Ishikawa (cell line): ENCODE data around the gene HIF1A.

ENCODE experiments used
- CEBPB ChIP-seq: IDR thresholded peaks from 2 replicates; pipeline ENCODE4 v1.6.1; 2012
- CREB1 ChIP-seq: IDR thresholded peaks from 2 replicates; pipeline ENCODE4 v1.6.1; 2012; ENCODE audit warnings: low read depth
- EGR1 ChIP-seq: IDR thresholded peaks from 2 replicates; pipeline ENCODE4 v1.6.1; 2012
- EP300 ChIP-seq: IDR thresholded peaks from 2 replicates; pipeline ENCODE4 v1.6.1; 2012; ENCODE audit warnings: borderline replicate concordance
- FOXM1 ChIP-seq: IDR thresholded peaks from 2 replicates; pipeline ENCODE4 v1.6.1; 2012; ENCODE audit warnings: low read depth, borderline replicate concordance
- MAX ChIP-seq: IDR thresholded peaks from 2 replicates; pipeline ENCODE4 v1.6.1; 2012
- NFIC ChIP-seq: IDR thresholded peaks from 2 replicates; pipeline ENCODE4 v1.6.1; 2012
- RAD21 ChIP-seq: IDR thresholded peaks from 2 replicates; pipeline ENCODE4 v1.6.1; 2012; ENCODE audit warnings: low read depth
- REST ChIP-seq: IDR thresholded peaks from 2 replicates; pipeline ENCODE4 v1.6.1; 2012; ENCODE audit warnings: low read depth, mild to moderate bottlenecking
- TAF1 ChIP-seq: IDR thresholded peaks from 2 replicates; pipeline ENCODE4 v1.6.1; 2012; ENCODE audit warnings: low read depth, mild to moderate bottlenecking
- TCF12 ChIP-seq: IDR thresholded peaks from 2 replicates; pipeline ENCODE4 v1.6.1; 2012; ENCODE audit warnings: low read depth
- TEAD4 ChIP-seq: IDR thresholded peaks from 2 replicates; pipeline ENCODE4 v1.6.1; 2012
- USF1 ChIP-seq: IDR thresholded peaks from 2 replicates; pipeline ENCODE4 v1.6.1; 2012
- YY1 ChIP-seq: IDR thresholded peaks from 2 replicates; pipeline ENCODE4 v1.6.1; 2012; ENCODE audit warnings: low read depth
- ZBTB7A ChIP-seq: IDR thresholded peaks from 2 replicates; pipeline ENCODE4 v1.6.1; 2012; ENCODE audit warnings: low read depth

Gene HIF1A

GRCh38 chr14:61706096-61706690 is 10.9 kb downstream of the HIF1A start:
- TF ChIP-seq YY1 = no peak
- TF ChIP-seq TCF12 = no peak
- TF ChIP-seq TAF1 = no peak
- TF ChIP-seq ZBTB7A = no peak
- no peak for TF ChIP-seq MAX

- TF ChIP-seq RAD21 = no peak
- no peak for TF ChIP-seq FOXM1
- no peak for TF ChIP-seq TEAD4
- TF ChIP-seq REST = no peak
- TF ChIP-seq YY1 = no peak
- TF ChIP-seq MAX = no peak
- TF ChIP-seq TCF12 = no peak
- no peak for TF ChIP-seq EGR1
- TF ChIP-seq ZBTB7A = no peak
- TF ChIP-seq CEBPB = no peak
- no peak for TF ChIP-seq EP300
- TF ChIP-seq TAF1 = no peak
- no peak for TF ChIP-seq NFIC
Measured at GRCh38 chr14:61710853-61711817, 15.8 kb downstream of the HIF1A start.

GRCh38 chr14:61712137-61712536 is 16.8 kb downstream of the HIF1A start:
- TF ChIP-seq TEAD4 (no peak), ZBTB7A (no peak), TCF12 (no peak), NFIC (no peak), EGR1 (no peak), EP300 (no peak), REST (no peak)

- TF ChIP-seq TAF1 = no peak
- no peak for TF ChIP-seq ZBTB7A
- TF ChIP-seq FOXM1 = no peak
- TF ChIP-seq TEAD4 = no peak
- no peak for TF ChIP-seq EGR1
- no peak for TF ChIP-seq EP300
- no peak for TF ChIP-seq USF1
- TF ChIP-seq NFIC = no peak
- no peak for TF ChIP-seq TCF12
- no peak for TF ChIP-seq RAD21
- TF ChIP-seq CEBPB = no peak
- no peak for TF ChIP-seq CREB1
- no peak for TF ChIP-seq YY1
- TF ChIP-seq MAX = no peak
- no peak for TF ChIP-seq REST
Measured at GRCh38 chr14:61713724-61714437, 18.6 kb downstream of the HIF1A start.
